ENCODE measurements around the gene EME2. TPM values are rescaled to one million over a fixed set of nuclear protein-coding genes. Genes with fewer than 3 reads are reported as not detected.

The EME2 gene
- total RNA-seq, 1 experiment from 2014 or later = 19.5 TPM

GRCh38 chr16:1792836-1793577 is 20.4 kb downstream of the EME2 start:
- no peak for DNase-seq (ENCODE audit: low spot score)
- H3K4me3 ChIP-seq (ENCODE audit: low read depth, low read length, poor library complexity, severe bottlenecking) = no peak overlapping the region
- no peak overlapping the region for H3K27ac ChIP-seq (ENCODE audit: low read depth, low read length, poor library complexity, severe bottlenecking)
- TF ChIP-seq CTCF (conservative IDR thresholded peaks at IDR 0.05; ENCODE audit: low read depth, low read length) (no peak), EZH2 (IDR thresholded peaks at IDR 0.05; ENCODE audit: borderline replicate concordance, low read depth, low read length, poor library complexity, severe bottlenecking) (no peak)
- intact Hi-C loops (cut with micrococcal nuclease; ENCODE audit: unreplicated experiment) = no loop called here
- CTCF ChIA-PET = no interaction called here
- H3K27me3 ChIP-seq (replicated peaks; ENCODE audit: insufficient read depth, low read depth, low read length, poor library complexity) = no peaks in the 10 kb centered on the region
- peaks cover 3% of the 10 kb centered on the region for H3K9me3 ChIP-seq (ENCODE audit: low read depth, low read length, poor library complexity, severe bottlenecking)
- POLR2A ChIA-PET (ENCODE audit: low non-redundant PET) = no interaction called here
- H3K36me3 ChIP-seq (ENCODE audit: insufficient read depth, low read length, poor library complexity, severe bottlenecking) = peaks cover 14% of the 10 kb centered on the region
- BruUV-seq (replicated peaks) = no TSS peak
- no peaks in the 10 kb centered on the region for H3K4me1 ChIP-seq (ENCODE audit: insufficient read depth, low read length, poor library complexity, severe bottlenecking)

GRCh38 chr16:1793578-1794220 is 21.1 kb downstream of the EME2 start, which contains the start of gene IGFALS:
Gene IGFALS, minus strand, starts transcription at chr16:1793705. Its CDS starts 53 bp downstream, at chr16:1793652.
- Histone ChIP-seq H3K27ac (ENCODE audit: low read depth, low read length, poor library complexity, severe bottlenecking) (no peak within 1 kb of the TSS), H3K27me3 (replicated peaks; ENCODE audit: insufficient read depth, low read depth, low read length, poor library complexity) (no peaks in the 10 kb centered on the region), H3K9me3 (ENCODE audit: low read depth, low read length, poor library complexity, severe bottlenecking) (peaks cover 6% of the 10 kb centered on the region), H3K4me1 (ENCODE audit: insufficient read depth, low read length, poor library complexity, severe bottlenecking) (no peaks in the 10 kb centered on the region), H3K4me3 (ENCODE audit: low read depth, low read length, poor library complexity, severe bottlenecking) (no peak within 1 kb of the TSS), H3K36me3 (ENCODE audit: insufficient read depth, low read length, poor library complexity, severe bottlenecking) (peaks cover 7% of the 10 kb centered on the region)
- intact Hi-C loops (cut with micrococcal nuclease; ENCODE audit: unreplicated experiment) = no loop called here
- TF ChIP-seq CTCF (conservative IDR thresholded peaks at IDR 0.05; ENCODE audit: low read depth, low read length) (no peak), EZH2 (IDR thresholded peaks at IDR 0.05; ENCODE audit: borderline replicate concordance, low read depth, low read length, poor library complexity, severe bottlenecking) (no peak)
- POLR2A ChIA-PET (ENCODE audit: low non-redundant PET) = no interaction called here
- no peak for DNase-seq (ENCODE audit: low spot score)
- no TSS peak for BruUV-seq (replicated peaks)
- CTCF ChIA-PET = interaction anchor here (0.5 kb wide), 1 partner anchor 117 kb away, joined by 6 read pairs; no protein-coding TSS in a partner anchor

- TF ChIP-seq EZH2 (IDR thresholded peaks at IDR 0.05; ENCODE audit: borderline replicate concordance, low read depth, low read length, poor library complexity, severe bottlenecking) (no peak), CTCF (conservative IDR thresholded peaks at IDR 0.05; ENCODE audit: low read depth, low read length) (no peak)
- CTCF ChIA-PET = interaction anchor here (0.5 kb wide), 1 partner anchor 117 kb away, joined by 6 read pairs; no protein-coding TSS in a partner anchor
- intact Hi-C loops (cut with micrococcal nuclease; ENCODE audit: unreplicated experiment) = no loop called here
- no peak overlapping the region for H3K4me3 ChIP-seq (ENCODE audit: low read depth, low read length, poor library complexity, severe bottlenecking)
- peaks cover 6% of the 10 kb centered on the region for H3K9me3 ChIP-seq (ENCODE audit: low read depth, low read length, poor library complexity, severe bottlenecking)
- H3K27me3 ChIP-seq (replicated peaks; ENCODE audit: insufficient read depth, low read depth, low read length, poor library complexity) = no peaks in the 10 kb centered on the region
- no peak for DNase-seq (ENCODE audit: low spot score)
- BruUV-seq (replicated peaks) = no TSS peak
- POLR2A ChIA-PET (ENCODE audit: low non-redundant PET) = no interaction called here
- peaks cover under 1% of the 10 kb centered on the region for H3K36me3 ChIP-seq (ENCODE audit: insufficient read depth, low read length, poor library complexity, severe bottlenecking)
- H3K27ac ChIP-seq (ENCODE audit: low read depth, low read length, poor library complexity, severe bottlenecking) = no peak overlapping the region
- H3K4me1 ChIP-seq (ENCODE audit: insufficient read depth, low read length, poor library complexity, severe bottlenecking) = no peaks in the 10 kb centered on the region
Measured at GRCh38 chr16:1794221-1794871, 21.7 kb downstream of the EME2 start.

Data from A673 (cell line).